GM19238 (cell line): ENCODE measurements around the gene HNF1B.

ENCODE experiments used
- DNase-seq: peaks from one replicate; pipeline ENCODE4 v3.0.0; 2011; ENCODE audit warnings: low spot score; ENCODE audit not compliant: insufficient read length

Gene HNF1B

GRCh38 chr17:37737971-37738370 lies 6.9 kb downstream of the HNF1B start:
- DNase-seq: no peak

DNA sequence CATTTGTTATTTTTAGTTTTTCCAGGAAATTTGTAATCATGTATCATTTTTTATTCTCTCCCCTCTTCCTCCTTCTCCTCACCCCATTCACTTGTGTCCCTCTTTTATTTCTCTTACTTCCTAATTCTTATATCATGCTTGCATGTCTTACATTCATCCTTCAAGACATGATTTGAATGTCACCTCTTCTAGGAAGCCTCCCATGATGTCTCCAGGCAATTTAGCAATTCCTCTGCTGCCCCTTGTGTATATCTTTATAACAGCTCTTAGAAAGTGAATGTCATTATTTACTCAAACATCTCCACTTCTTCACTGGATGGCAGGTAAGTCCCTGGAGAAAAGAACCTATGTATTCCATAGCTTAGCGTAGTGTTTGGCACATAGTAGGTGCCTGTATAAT lies 7.8 kb downstream of the HNF1B start:
- no peak for DNase-seq

DNA sequence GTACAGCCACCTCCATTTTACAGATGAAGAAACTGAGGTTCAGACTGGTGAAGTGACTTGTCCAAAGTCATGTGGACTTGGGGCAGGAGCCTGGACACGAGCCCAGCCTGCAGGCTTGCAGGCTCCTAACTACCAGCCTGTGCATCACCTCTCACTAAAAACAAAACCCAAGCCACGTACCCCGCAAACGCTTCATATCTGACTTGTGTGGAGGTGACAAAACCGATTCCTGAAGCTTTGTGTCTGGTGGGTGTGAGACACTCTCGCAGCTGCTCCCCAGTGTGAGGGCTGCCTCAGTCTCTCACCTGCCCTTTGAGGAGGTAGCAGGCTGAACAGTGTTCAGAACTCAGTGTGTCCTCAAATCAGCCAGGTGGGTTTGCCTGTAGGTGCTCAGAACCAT lies 8.4 kb downstream of the HNF1B start:
- DNase-seq: no peak

GRCh38 chr17:37735165-37735564 lies 9.7 kb downstream of the HNF1B start:
- DNase-seq: no peak

GRCh38 chr17:37732316-37732715 lies 12.5 kb downstream of the HNF1B start:
- no peak for DNase-seq

GRCh38 chr17:37731056-37731455 lies 13.8 kb downstream of the HNF1B start:
- DNase-seq: no peak

- DNase-seq: no peak
These were observed 15.0 kb downstream of the HNF1B start for GRCh38 chr17:37729905-37730304.

- no peak for DNase-seq
These were observed 17.8 kb downstream of the HNF1B start for GRCh38 chr17:37726891-37727675.

GRCh38 chr17:37726248-37726647 lies 18.6 kb downstream of the HNF1B start:
- DNase-seq: no peak

DNA sequence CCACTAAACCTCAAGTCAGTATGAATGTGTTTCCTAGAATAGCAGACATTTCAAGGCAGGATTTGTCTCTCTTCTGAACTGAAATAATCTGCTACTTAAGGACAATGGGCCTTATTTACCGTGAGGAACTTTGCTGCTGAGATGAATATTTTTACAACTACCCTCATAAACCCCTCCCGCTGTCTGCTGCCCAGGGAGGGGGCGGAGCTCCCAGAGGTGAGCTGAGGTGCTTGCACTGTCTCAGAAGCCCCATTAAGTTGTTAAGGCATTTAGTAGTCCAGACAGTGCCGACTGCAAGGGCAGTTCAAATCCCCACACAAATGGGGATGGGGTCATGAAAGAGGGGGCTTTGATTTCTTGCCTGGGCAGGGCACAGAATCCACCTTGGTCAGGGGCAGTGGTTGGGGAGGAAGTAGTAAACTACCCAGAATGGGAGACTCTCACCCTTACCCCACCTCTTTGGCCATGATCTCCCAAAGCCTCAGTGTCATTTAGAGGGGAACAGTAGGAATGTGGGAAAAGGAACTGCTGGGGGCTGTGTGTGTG lies 19.2 kb downstream of the HNF1B start:
- DNase-seq: no peak

DNA sequence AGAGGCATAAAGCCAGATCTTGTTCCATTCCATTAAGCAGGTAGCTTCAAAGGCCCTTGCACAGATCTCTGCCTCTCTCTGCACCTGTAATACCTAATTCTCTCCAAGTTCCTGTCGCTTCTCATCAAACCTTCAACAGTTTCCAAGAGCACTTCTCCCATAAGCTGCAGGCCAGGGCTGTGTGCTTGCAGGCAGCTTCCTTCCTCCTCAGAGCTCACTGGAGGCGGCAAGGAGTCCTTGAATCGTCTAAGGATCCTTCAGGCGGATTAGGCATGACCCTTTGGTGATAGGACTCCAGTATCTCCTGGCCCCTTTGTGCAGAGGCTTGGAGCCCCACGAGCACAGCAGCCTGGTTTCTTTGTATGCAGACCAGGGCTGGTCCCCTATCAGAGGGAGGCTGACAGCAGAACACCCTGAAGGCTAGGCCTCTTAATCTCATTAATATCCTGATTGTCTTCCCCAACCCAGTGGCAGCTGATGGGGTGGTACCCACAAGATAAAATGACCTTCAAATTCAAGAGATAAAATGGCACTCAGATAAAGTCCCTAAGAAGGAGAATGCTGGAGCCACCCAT lies 19.8 kb downstream of the HNF1B start:
- no peak for DNase-seq

DNA sequence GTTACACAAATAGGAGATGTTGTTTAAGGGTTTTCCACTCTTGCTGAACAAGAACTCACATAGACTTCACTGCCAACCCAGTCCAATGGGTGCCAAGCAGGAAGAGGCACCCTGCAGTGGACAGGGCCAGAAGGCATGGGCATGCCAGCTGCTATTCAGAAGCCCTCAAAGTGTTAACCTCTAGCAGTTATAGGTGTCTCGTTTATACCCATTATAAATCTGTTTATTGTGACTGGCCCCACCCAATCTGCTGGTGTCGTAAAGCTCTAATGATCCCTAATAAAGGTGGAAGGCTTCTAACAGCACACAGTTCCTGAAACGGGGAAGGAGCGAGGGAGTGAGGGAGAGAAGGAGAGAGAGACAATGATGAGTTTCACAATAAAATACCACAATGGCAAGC lies 23.9 kb downstream of the HNF1B start:
- DNase-seq: no peak

DNA sequence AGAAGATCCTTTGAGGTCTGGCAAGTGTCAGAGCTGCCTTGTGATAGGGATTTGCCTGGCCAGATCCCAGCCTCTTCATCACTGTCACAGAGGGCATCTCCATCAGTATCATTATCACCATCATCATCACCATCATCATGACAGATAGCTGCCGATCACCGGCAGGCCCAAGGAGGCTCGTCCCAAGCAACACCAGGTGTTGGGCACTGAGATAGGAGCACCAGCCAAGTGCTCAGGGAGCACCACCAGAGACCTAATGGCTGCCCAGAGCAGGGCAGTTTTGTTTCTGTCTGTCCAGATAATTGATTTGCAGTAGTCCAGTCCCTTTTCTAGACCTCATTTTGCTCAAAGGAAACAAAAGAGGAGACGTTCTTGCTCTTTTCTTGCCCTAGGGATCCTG lies 25.0 kb downstream of the HNF1B start:
- no peak for DNase-seq

DNA sequence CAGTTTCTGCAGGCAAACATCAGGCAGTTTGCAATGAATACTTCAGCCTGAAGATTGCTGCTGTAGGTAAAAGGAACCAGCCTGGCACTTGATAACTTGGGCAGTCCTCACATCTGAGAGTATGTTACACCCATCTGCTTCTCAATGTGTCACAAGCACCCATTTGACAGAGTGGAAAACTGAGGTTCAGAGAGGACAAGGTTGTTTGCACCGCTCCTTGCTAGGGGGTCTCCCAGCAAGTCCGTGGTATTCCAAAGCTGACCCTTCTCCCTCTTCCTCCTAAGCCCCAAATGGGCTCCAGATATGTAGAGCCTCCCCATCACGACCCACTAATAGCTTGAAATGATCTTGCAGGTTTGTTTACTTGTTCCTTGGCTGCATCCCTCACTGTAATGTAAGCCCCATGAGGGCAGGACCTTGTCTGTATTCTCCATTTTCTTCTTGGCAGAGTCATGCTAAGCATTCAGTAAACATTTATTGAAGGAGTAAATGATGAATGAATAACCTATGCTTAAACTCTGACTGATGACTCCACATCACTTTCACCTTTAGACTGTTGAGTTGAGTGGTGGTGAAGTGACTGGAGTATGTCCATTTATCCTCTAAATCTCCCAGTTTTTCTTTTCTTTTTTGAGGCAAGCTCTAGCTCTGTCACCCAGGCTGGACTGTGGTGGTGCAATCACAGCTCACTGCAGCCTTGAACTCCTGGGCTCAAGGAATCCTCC lies 26.4 kb downstream of the HNF1B start:
- DNase-seq: no peak

- DNase-seq: no peak
These were observed 27.1 kb downstream of the HNF1B start for GRCh38 chr17:37717627-37718323.

- DNase-seq: no peak
These were observed 30.0 kb downstream of the HNF1B start for GRCh38 chr17:37714897-37715296.

GRCh38 chr17:37713624-37714023 lies 31.2 kb downstream of the HNF1B start:
- no peak for DNase-seq

GRCh38 chr17:37713028-37713431 lies 31.8 kb downstream of the HNF1B start:
- no peak for DNase-seq

DNA sequence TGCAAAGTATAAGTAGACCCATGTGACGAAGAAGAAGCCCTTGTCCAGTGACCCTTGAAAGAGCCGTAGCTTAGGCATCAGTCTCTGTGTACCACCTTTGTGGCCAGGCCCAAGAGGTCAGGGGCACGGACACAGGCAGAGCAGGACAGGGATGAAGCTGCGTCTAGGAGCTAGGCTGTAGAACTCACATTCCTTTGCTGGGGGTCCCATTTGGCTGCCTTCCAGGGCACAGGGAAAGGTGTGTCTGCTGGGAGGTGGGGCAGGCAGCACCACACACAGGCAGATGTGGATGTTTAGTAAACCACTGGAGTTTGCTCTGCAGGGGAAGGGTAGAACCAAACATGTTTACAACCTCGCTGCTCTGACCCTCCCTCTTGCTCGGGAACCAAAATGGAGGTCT lies 33.7 kb downstream of the HNF1B start:
- DNase-seq: no peak

DNA sequence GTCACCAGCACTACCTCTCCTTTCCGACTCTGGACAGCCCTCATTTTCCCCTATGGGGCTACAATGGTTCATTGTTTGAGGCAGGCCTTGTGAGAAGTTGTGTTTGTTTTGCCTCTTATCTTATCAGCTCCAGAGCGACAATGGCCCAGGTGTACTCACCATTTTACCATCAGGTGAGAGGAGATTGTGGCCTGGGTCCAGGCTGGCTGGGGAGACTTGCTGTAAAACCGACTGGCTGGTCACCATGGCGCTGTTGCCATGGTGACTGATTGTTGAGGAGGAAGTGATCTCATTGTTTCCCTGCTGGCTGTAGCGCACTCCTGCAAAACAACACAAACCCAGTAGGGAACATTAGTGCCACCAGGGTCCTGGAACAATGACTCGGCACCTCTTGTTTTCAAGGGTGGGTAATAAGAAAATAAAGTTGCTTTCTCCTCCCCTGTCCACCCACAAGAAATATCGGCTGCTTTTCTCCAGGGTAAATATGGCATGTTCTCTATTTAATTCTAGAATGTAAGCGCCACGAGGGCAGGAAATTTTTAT lies 34.4 kb downstream of the HNF1B start:
- no peak for DNase-seq

DNA sequence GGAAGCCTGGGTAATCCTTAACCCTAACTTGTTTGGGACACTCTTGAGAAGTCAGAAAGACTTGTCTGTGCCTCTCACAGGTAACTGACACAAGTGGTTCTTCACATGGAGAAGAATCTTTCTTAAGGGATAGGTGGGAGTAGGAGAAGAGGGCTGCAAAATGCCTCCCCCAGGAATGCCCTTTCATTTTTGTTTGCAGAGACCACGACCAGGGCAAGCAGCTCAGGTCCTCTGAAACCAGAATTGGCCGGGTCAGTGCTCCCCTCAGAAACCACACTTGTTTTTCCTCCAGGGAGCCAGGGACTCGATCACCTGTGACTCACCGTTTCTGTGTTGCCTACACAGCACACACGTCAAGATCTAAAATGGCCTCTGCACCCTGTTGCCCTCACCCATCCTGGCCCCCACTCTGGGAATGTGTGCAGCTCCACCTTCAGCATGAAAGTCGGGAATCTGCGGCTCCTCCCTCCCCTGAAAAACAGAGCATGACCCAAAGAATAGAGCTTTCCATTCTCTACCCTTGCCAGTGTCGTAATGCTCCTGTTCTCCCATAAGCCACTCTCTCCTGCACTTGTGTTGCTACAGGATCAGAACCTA lies 36.1 kb downstream of the HNF1B start:
- DNase-seq: no peak
